Activated CD4-positive, CD25-positive, alpha-beta regulatory T cell treated with anti-CD3 and anti-CD28 coated beads, Interleukin-2, amount 50 U/mL, for 16 hours (primary cell): ENCODE results near the gene CAMK2B.

Experiments
- DNase-seq: peaks from one replicate; pipeline ENCODE4 v3.0.0-alpha.2; 2020; ENCODE audit warnings: low read depth, low spot score

Gene CAMK2B

DNA sequence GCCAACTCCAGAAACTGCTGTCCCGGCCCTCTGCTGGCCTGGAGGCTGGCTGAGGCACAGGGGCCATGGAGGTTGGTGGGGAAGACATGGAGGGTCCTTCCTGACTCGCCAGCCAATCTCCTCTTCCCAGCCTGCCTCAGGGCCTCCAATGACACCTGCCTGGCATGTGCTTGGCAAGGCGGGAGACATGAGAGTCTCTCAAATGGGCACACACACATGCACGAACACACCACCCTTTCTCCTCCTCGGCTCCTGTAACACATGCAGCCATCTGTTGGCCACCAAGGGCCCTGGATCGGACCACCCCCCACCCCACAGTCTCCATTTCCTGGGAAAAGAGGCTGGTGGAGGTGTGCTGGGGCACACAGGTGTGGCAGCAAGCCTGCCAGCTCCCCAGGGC is 68.2 kb downstream of the CAMK2B start:
- no peak for DNase-seq

- no peak for DNase-seq
Measured at GRCh38 chr7:44256459-44256858, 68.9 kb downstream of the CAMK2B start.

DNA sequence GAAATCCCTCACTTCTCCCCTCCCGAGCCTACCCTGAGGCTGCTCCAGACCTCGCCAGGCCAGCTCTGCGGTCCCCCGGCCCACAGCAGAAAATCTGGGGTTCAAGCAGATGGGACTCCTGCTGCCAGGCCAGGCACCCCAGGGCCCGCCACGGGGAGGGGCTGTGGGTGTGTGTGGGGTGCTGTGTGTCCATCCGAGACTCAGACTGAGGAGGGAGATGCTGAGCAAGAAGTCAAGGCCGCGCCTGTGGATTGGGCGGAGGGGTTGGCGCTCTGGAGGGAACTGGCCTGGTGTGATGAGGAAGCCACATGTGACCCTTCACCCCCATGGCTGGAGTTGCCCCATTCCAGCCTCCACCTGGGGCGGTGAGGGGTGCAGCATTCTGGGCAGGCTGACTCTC is 73.5 kb downstream of the CAMK2B start:
- no peak for DNase-seq

DNA sequence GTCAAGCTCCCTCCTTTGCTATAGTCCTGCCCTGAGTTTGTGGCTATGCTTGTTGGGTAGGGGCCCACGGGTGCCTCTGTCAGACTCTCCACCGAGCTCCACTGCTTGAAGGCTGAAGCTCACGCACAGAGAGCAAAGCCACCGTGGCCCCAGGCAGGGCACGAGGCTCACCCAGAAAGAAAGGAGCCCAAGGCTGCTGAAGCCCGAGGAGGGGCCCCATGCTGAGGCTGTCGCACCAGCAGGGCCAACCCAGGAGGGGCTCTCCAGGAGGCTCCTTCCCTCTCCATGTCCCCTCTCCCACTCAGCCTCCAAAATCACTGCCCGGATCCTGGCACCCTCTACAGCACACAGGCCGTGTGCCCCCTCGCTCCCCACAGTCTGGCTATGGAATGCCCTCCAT is 74.1 kb downstream of the CAMK2B start:
- DNase-seq = no peak

DNA sequence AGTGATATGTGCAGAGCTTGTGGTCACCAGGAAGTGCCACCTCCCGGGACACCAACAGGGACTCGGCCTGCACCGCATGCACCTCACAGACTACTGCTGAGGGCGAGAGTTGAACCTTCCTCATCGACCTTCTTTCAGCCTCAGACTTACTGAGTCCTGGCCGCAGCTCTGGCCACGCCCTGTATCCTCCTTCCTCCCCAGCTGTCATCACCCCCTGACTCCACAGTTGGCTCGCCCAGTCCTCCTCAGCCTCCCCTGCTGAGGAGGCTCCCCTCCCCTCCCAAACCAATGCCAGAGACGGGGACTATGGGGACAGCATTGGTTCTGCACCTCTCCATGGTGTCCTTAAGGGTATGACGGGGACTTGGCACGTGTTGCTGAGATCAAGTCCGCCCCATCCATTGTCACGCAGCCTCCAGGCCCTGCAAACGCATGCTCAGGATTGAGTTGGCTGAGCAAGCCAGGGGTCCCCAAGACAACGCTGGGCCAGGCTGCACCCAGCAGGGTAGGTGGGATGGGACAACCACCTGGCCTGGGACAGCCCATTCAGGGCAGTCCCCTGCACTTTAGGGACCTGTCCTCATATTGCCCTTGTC is 75.7 kb downstream of the CAMK2B start:
- DNase-seq = no peak

GRCh38 chr7:44247868-44248651 is 77.3 kb downstream of the CAMK2B start:
- no peak for DNase-seq

- DNase-seq = no peak
Measured at GRCh38 chr7:44246396-44247113, 78.8 kb downstream of the CAMK2B start.

DNA sequence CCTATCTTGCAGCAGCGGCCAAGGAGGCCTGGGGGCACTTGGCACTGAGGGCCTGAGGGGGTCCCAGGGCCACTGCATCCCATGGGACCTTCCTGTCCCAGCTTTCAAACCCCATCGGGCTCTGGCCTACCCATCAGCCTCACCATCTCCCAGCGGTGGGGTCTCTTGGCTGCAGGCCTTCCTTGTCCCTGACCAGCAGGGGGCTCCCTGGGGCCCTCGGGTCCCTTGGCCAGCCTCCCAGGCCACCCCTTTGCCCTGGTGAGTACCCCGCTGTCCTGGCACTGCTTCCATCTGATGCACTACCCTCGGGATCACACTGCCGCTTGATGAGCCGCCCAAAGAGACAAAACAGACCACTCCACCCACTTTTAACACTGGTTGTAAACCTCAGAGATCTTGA is 81.1 kb downstream of the CAMK2B start:
- DNase-seq = no peak

DNA sequence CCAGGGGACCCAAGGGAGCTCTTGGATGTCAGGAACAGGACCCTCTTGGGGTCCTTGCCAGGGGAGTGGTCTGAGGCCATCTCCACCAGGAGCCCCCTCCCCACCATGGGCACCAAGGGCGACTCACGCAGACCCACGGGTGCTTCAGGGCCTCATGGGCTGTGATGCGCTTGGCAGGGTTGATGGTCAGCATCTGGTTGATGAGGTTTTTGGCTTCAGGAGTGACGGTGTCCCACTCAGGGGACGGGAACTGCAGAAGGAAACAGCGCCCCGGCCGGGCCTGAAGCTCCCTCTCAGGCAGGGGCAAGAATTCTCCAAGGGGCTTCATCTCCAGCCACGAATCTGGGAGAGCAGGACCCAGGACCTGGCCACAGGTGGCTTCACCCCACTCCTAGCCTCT is 83.3 kb downstream of the CAMK2B start:
- no peak for DNase-seq

GRCh38 chr7:44240983-44241510 is 84.3 kb downstream of the CAMK2B start:
- peak; percentile 37 for DNase-seq

GRCh38 chr7:44240376-44240775 is 85.0 kb downstream of the CAMK2B start:
- no peak for DNase-seq

DNA sequence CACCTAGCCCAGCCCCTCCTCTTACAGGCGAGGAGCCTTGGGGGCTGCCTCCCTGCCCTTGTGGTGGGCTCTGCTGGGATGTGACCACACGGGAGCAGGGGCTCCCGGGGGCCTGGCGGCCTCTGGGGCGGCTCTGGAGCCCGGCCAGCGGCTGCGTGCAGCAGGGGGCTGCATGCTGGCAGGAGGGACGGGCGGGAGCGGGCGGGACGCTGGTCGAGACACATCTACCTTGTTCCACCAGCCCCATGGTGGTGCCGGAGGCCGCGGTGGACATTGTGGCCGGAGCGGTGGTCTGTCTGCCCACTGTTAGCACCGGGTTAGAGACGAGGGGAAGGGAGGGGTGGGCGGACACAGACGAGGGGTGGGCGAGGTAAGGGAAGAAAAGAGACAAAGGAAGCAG is 86.0 kb downstream of the CAMK2B start:
- DNase-seq = no peak

GRCh38 chr7:44238116-44238695 is 87.2 kb downstream of the CAMK2B start:
- DNase-seq = no peak

- no peak for DNase-seq
Measured at GRCh38 chr7:44237696-44238095, 87.7 kb downstream of the CAMK2B start.

DNA sequence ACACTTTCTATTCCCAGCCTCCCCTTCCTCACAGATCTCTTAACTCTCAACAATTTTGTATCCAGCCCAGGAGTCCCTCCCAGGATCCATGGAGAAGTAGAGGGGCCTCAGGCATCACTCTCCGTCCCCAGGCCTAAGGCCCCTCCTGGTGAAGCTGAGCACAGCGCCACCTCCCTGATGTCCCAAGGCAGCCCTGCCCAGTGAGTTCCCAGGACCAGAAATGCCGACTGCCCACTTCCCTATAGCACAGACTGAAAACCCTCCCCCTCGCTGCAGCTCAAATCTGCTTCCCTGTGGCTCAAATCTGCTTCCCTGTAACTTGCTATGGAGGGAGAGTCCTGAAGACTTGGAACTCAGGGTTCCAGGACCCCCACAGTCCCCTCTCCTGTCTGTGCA is 89.1 kb downstream of the CAMK2B start:
- no peak for DNase-seq

DNA sequence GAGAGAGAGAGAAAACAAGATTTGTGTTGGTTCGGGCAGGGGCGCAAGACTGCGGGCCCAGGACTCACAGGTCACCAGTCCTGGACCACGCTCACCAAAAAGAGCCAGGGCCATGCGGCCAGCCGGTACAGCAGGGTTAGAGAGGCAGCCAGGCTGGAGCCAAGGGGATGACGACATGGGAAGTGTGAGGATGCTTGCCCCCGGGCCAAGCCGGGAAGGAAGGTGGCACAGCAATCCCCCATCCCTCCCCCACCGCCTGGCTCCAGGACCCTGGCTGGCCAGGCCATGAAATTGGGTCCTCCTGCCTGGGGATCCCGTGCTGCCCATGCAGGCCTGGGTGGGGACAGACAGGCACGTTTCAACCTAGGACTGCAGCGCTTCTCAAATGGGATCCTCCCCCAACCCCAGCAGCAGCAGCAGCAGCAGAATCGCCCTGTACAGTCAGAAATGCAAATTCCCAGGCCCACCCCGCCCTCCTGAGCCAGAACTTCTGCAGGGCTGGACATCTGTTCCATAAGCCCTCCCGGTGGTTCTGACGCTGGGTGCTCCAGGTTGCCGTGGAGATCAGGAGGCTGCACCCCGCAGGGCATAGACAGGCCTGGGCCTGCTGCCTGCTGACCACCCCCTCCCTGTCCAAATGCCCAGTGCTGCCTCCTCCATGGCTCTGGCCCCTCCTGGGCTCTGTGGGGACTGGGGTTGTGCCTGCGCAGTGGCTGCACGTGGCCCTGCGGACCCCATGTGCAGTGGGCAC is 89.6 kb downstream of the CAMK2B start:
- no peak for DNase-seq

- DNase-seq = no peak
Measured at GRCh38 chr7:44235066-44235465, 90.3 kb downstream of the CAMK2B start.

GRCh38 chr7:44232901-44233715 is 92.3 kb downstream of the CAMK2B start:
- no peak for DNase-seq

- DNase-seq = no peak
Measured at GRCh38 chr7:44232396-44232795, 93.0 kb downstream of the CAMK2B start.

DNA sequence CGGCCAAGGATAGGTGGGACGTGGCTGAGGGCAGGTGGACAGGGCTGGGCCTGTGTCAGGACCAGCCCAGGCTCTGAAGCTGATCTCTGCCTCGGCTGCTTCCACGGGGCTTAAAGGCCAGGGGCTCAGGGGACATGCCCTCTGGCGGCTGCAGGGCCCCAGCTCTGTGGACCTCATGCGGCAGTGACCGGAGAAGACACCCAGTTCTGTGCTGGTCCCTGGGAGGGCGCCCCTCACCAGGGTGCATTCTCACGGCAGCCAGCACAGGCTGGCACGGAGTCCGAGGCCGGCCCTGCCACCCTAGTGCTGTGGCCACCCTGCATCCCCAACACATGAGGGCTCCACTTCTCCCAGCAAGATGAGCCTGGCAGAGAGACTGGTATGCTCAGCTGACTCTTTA is 94.3 kb downstream of the CAMK2B start:
- no peak for DNase-seq

DNA sequence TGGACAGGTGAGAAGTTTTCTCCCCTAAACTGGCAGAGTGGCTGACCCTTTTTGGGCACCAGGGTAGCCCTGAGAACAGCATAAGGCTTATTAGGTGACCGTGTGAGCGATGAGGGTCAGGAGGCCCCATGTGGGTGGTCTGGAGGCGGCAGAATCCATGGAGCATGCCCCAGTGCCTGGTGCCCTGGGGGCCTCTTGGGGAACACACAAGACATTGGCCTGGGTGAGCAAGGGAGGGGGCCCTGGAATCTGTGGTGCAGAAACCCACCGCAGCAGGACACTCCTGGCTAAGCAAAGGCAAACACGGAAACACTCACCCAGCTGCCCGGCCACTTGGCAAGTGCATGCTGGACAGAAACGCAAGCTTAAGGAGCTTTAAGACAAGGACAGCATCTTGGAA is 95.1 kb downstream of the CAMK2B start:
- DNase-seq = no peak
